ENCODE data around the gene MYBL2.
"Not testable (repeated sequence)": the region's sequence is repeated elsewhere in the genome, so short reads cannot be mapped to it uniquely, and the experiment has no call there.

Gene MYBL2

DNA sequence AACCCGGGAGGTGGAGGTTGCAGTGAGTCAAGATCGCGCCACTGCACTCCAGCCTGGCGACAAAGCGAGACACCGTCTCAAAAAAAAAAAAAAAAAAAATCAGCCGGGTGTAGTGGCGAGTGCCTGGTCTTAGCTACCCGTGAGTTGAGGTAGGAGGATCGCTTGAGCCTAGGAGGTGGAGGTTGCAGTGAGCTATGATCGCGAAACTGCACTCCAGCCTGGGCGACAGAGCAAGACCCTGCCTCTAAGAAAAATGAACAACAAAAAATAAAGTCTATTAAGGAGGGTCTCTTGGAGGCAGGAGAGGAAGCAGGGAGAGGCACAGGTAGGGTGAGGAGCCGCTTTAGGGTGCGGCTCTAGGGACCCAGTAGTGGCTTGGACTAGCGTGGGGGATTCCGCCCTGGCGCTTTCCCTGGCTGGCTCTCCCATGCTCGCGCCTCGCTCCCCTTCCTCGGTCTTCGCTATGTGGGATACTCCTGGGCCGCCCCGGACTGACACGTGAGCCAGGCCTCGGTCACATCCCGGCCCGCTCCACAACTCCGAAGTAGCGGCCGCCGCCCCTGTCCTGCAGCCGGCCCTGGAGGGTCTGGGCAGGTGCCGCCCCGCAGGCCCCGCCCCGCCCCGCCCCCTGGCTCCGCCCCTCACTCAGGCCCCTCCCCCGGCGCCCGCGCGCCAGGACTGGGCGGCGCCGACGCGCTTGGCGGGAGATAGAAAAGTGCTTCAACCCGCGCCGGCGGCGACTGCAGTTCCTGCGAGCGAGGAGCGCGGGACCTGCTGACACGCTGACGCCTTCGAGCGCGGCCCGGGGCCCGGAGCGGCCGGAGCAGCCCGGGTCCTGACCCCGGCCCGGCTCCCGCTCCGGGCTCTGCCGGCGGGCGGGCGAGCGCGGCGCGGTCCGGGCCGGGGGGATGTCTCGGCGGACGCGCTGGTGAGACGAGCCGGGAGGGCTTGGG lies at the start of gene MYBL2:
TSS of gene MYBL2 (plus strand) at position 739 of the 953 bp plus-strand sequence. CDS start at position 909, 170 bp downstream.
- no peak for DNase-seq

DNA sequence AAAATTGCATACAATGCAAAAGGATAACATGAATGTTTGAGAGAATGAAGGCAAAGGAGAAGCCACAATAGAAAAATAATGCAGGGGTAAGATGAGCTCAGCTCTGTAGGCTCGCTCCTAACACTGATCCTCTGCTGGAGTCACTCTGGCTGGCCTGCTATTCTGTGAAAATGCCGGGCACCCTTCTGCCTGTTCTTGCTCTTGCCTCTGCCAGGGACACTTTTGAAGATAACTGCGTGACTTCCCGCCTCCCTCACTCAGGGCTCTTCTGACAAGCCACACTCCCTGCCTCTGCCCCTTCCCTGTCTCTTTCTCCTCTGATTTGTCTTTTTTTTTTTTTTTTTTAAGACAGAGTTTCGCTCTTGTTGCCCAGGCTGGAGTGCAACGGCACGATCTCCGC lies 35.3 kb upstream of the MYBL2 start:
- DNase-seq = no peak

DNA sequence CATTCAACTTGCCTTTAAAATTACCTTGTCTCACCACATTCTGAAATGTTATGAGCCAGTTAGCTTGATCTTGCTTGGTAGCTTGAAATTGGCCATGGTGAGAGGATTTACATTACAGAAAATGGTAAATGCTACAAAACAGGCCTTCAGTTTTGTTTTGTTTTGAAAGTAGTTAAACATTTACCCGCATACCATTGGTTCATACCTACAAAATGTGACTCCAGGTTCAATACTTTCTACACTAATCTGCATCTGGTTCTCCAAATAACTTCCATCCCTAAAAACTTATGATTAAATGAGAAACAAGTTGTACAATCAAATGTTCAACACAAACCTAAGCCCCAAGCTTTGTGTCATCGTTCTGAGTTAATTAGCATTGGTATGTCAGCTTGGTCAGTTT lies 30.5 kb upstream of the MYBL2 start:
- DNase-seq = no peak

DNA sequence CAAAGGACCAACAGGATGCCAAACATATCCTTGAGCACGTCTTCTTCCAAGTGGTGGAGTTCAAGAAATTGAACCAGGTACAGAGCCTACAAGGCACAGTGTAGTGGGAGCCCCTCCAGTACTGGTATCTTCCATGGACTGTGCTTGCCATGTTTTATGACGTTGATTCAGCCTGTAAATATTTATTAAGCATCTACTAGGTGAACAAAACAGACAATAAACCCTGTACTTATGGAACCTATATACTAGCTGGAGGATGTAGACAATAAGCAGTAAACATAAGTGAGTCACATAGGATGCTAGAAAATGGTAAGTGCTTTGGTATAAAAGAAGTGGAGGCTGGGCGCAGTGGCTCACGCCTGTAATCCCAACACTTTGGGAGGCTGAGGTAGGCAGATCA lies 24.4 kb upstream of the MYBL2 start:
- no peak for DNase-seq

DNA sequence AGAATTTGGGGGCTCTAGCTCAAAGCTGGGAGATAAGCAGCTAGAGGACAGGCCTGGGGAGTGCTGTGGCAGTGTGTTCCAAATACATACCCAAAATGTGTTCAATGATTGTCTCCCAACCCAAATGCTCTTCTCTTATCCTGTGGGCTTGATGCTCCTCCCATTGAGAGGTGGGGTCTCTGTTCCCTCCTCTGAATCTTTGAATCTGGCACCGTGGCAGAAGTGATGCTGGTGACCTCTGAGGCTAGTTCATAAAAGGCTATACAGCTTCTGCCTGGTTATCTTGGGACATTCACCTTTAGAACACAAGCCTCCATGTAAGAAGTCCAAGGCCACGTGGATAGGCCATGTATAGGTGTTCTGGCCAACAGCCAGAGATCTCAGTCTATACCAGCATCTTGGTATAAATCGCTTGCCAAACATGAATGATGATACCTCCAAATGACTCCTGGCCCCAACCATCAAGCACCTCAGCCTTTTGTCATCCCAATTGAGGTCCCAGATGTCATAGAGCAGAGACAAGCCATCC lies 15.9 kb upstream of the MYBL2 start:
- DNase-seq = no peak

DNA sequence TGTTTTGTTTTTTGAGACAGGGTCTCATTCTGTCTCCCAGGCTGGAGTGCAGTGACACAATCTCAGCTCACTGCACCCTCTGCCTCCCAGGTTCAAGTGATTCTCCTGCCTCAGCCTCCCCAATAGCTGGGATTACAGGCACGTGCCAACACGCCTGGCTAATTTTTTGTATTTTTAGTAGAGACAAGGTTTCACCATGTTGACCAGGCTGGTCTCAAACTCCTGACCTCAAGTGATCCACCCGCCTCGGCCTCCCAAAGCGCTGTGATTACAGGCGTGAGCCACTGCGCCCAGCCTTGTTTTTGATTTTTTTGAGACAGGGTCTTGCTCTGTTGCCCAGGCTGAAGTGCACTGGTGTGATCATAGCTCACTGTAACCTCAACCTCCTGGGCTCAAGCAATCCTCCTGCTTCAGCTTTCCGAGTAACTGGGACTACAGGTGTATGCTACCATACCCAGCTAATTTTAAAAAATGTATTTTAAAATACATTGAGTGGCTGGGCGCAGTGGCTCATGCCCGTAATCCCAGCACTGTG lies 15.2 kb upstream of the MYBL2 start:
- DNase-seq = not testable (repeated sequence)

DNA sequence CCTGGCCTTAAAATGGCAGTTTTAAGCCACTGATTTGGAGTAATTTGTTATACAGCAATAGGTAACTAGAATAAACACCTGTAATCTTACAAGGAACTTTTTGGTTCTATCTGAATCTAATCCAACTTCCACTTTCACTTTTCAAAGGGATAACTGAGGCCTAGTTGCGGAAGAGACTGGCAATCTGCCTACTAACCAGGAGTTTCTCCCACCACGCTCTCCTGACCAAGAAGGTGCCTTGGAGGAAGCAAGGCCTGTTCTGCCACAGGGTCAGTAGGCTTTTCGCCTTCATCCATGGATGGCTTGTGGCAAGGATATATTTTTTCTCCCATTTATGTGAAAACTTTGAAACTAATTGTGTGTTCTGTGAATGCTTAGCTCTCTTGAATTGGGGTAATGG lies 12.9 kb upstream of the MYBL2 start:
- DNase-seq = no peak

DNA sequence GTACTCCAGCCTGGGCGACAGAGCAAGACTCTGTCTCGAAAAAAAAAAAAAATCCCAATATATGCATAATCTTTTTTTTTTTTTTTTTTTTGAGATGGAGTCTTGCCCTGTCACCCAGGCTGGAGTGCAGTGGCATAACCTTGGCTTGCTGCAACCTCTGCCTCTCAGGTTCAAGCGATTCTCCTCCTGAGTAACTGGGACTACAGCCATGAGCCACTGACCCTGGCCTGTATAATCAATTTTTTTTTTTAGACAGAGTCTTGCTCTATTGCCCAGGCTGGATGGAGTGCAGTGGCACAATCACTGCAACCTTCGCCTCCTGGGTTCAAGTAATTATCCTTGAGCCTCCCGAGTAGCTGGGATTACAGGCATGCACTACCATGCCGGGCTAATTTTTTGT lies 11.7 kb upstream of the MYBL2 start:
- DNase-seq = not testable (repeated sequence)

DNA sequence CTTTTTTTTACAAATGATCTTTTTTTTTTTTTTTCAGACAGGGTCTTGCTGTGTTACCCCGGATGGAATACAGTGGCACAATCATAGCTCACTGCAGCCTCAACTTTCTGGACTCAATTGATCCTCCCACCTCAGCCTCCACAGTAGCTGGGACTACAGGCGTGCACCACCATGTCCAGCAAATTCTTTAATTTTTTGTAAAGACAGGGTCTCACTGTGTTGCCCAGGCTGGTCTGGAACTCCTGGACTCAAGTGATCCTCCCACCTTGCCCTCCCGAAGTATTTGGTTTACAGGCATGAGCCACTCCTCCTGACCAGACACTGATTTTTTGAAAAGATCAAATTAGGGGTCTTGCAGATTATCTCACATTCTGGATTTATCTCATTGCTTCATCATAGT lies 11.0 kb upstream of the MYBL2 start:
- no peak for DNase-seq

DNA sequence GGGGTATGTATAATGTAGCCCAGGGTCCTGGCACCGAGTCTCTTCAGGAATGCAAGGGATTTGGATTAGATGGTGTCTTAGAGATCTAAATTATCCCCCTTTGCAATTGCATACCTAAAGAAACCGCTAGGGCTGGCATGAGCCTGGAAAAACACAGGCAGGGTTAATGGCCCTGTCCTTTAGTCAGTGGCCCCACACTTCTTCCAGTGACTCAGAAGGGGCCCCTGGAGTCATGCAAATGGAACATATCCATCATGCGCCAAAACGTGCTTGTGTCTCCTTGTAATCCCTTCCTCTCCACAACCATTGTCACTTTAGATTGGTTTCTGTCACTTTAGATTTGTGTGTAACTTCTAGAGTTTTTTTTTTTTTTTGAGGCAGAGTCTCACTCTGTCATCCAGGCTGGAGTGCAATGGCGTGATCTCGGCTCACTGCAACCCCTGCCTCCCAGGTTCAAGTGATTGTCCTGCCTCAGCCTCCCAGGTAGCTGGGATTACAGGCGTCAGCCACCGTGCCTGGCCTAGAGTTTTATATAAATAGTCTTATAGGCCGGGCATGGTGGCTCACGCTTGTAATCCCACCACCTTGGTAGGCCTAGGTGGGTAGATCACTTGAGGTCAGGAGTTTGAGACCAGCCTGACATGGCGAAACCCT lies 8.7 kb upstream of the MYBL2 start:
- DNase-seq = no peak

DNA sequence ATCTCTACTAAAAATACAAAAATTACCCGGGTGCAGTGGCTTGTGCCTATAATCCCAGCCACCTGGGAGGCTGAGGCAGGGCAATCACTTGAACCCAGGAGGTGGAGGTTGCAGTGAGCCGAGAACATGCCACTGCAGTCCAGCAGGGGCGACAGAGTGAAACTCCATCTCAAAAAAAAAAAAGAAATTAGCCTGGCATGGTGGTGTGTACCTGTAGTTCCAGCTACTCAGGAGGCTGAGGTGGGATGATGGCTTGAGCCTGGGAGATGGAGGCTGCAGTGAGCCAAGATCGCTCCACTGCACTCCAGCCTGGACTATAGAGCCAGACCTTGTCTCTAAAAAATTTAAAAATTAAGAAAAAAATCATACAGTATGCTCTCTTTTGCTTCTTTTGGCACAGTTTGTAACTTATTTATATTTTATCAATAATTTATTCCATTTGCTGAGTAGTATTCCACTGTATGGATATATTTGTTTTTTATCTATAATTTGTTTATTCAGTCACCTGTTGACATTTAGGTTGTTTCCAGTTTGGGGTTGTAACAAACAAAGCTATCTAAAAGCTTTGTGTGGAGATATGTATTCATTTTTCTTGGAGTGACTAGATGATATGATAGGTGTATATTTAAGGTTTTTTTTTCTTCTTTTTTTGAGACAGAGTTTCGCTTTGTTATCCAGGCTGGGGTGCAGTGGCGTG lies 8.0 kb upstream of the MYBL2 start:
- no peak for DNase-seq

DNA sequence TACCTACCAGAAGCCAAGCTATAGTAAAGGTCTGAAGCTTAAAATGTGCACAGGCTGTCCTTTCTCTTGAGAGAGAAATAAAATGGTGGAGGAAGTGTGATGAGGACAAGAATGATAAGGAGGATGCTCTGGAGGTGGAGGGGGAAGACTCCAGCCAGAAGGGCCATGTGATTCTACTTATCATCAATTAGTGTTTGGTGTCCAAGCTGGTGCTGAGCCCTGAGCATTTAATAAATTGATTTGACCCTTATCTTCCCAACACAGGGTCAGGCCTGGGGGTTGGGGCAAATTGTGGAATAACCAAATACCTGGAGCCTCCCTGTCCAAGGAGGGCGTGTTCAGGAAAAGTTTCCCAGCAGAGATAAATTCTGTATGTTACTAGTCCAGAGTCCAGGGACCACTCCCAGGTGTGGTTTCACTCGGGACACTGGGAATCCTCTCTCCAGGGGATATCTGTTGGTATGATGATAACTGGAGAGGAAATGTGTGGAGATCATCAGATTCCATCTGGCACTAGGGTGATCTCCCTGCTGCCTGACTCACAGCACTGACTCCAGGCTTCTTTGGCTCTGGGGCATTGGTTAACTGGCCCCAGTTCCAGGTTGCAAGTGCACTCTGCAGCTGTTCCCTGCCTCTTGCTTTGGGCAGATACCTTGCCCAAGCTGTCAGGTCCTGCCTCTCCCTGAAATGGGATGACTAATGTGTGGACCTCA lies 3.8 kb upstream of the MYBL2 start:
- DNase-seq = no peak

DNA sequence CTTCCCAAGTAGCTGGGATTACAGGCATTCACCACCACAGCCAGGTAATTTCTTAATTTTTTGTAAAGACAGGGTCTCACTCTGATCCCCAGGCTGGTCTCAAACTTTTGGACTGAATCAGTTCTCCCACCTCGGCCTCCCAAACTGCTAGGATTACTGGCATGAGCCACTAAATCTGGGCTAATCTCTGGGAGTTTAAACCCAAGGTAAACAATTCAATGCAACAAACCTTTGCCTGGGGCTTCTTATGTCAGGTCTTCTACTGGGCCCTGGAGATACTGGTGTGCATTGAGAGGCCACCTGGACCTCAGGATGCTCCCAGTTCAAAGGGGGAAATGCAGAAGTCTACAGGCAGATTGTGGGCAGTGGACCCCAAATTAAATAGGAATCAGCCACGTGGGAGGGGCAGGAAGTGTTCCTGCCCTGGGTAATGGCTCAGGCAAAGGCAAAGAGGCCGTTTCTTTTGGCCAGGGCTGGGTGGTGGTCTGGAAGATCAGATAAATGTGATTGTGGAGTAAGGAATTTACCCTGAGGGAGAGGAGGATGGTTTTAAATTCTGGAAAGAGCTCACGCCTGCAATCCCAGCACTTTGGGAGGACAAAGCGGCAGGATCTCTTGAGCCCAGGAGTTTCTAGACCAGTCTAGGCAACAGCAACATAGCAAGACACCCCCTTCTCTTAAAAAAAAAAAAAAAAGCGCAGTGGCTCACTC lies 1.3 kb upstream of the MYBL2 start:
- DNase-seq = no peak

DNA sequence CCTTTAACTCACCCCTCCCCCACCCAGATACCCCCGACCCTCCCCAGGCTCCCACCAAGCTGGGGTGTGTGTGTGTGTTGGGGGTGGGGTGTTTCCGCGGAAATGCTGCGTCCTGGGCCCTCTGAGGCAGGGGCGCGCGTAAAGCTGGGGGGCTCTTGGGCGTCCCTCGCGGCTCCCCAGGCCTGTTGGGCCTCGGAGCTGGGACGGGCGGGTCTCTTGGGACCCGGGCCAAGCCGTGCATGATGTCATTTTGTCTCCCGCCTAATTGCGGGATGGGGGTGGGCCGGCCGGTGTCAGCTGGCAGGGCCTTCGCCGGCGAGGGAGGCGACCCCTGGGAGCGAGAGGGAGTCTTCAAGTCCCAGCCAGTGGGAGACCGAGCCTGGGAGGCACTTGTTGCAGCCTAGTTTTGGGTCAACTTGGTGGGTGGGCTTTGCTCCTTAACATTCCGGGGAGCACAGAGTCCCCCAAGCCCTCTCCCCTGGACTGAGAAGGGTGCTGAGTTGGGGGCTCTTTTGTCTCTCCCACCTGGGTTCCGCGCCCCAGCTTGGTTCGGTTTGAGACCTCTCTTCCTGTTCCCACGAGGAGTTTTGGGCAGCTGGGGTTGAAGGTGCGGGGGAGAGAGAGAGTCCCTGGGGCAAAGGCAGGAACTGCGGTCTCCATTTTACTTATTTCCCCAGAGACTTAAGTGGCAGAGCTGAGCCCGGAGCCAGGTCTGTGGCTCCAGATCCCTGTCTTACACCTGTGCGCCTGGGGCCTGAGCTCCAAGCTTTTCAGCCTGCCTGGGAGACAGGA lies 623 bp downstream of the MYBL2 start:
- DNase-seq = no peak

DNA sequence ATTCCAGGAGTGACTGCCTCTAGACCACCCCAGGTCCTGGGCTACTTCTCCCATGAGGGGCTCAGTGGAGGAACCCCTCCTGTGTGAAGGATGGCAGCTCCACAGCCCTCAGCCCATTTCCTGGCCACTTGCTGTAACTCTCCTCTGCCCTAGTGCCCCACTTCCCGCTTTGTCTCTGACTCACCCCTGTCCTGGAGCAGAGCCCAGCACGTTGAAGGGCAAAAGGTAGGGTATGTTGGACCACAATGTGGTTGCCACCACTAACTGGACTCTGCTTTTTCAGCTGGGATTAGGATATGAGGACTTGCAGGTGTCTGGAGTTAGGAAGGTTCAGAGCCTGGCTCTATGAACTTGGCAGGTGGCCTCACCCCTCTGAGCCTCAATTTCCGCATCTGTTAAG lies 2.4 kb downstream of the MYBL2 start:
- no peak for DNase-seq

DNA sequence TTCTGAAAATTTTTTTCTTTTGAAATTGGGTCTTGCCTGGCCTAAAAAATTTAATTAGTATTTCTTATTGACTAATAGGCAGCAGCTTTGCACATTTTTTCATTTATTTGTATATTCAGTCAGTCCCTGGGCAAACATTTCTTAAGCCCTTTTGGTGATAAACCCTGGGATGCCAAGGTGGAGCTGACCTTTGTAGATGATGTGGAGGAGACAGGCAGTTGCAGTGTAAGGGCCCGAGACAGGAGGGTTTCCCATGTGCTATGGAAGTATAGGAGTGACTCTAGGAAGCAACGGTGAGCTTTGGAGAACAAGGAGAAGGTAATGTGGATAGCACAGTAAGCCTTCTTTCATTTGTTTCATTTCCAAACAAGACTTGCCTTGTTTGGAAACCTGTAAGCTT lies 3.5 kb downstream of the MYBL2 start:
- DNase-seq = no peak

DNA sequence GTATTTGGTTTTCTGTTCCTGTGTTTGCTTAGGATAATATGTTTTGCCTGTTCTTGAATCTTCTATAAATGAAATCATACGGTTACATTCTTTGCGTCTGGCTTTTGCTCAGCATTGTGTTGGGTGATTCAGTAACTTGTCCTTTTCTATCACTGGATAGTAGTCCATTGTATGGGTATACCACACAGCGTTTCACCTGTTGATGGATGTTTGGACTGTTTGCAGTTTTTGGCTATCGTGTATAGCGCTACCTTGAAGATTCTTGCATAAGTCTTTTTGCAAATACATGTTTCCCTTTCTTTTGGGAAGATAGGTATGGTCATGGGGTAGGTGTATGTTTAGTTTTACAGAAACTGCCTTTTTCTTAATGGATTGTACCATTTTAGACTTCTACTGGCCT lies 9.5 kb downstream of the MYBL2 start:
- DNase-seq = no peak

DNA sequence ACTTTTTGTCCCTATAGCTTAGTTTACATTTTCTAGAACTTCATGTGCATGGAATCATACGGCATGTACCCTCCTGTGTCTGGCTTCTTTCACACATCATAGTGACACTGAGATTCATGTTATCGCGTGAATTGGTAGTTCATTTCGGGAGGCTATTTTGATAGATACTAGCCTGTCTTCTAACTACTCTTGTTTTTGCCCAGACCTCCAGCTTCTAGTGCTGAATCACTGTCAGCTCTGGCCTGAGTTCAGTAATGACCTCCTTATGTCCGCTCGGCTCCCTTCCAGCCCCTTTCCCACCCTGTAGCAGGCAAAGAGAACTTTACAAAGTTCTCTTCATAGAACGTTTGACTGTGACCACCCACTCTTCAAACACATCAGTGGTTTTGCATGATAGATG lies 14.1 kb downstream of the MYBL2 start:
- DNase-seq = no peak

DNA sequence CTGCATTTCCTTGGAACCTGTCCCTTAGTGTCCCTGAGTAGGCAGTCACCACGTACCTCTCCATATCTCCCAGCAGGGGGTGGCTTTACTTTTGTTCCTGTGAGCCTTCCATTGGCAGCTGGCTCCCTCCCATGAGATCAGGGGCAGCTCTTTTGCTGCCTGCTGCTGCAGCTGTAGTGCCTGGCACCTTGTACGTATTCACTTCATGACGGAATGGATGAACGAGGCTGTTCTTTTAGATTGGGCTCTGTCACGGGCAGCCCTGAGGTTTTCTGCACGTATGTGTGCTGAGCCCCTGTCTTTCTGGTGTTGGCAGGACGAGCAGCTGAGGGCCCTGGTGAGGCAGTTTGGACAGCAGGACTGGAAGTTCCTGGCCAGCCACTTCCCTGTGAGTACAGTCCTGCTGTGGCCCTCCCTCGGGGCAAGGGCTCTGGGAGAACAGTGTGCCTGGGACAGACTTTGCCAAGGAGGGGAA lies 14.6 kb downstream of the MYBL2 start:
- peak; percentile 48 for DNase-seq

DNA sequence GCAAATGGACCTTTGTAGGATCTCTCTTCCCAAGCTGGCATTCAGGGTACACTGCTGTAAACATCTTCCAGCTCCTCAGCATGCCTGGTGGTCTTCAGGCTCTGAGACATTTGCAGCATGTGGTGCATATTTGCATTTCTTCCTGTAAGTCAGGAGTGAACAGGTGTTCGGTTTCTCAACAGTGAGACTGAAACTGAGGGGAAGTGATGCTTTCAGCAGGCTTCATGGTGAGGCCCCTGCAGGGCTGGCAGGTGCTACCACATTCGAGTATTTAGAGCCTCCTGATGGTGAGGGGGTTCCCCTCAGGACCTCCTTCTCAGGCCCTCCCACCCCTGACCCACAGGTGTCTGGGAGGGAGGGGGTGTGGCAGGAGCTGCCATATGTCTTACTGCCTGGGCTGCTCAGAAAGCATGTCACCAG lies 15.1 kb downstream of the MYBL2 start:
- no peak for DNase-seq

DNA sequence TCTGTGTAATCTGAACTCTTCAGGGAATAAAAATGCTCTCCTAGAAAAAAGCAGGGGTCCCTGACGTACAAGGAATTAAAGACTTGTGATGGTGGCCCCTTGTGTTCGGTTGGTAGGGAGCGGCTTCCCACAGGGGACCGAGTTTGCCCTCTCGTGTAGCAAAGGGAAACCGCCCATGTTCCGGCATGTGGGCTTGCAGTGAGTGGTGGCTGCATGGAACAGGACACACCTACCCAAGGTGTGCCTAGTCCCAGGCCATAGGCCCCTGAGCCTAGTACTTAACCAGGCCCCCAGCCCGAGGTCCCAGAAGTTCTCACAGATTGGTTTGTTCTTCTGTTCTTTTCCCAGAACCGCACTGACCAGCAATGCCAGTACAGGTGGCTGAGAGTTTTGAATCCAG lies 15.5 kb downstream of the MYBL2 start:
- no peak for DNase-seq
